Measurements from ENCODE around the gene SS18L1.

- TF ChIP-seq, protein P1, sequence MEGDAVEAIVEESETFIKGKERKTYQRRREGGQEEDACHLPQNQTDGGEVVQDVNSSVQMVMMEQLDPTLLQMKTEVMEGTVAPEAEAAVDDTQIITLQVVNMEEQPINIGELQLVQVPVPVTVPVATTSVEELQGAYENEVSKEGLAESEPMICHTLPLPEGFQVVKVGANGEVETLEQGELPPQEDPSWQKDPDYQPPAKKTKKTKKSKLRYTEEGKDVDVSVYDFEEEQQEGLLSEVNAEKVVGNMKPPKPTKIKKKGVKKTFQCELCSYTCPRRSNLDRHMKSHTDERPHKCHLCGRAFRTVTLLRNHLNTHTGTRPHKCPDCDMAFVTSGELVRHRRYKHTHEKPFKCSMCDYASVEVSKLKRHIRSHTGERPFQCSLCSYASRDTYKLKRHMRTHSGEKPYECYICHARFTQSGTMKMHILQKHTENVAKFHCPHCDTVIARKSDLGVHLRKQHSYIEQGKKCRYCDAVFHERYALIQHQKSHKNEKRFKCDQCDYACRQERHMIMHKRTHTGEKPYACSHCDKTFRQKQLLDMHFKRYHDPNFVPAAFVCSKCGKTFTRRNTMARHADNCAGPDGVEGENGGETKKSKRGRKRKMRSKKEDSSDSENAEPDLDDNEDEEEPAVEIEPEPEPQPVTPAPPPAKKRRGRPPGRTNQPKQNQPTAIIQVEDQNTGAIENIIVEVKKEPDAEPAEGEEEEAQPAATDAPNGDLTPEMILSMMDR (IDR thresholded peaks at IDR 0.05; ENCODE audit: insufficient read depth, low read length), result no peak
- no peak for TF ChIP-seq POLR2AphosphoS5 (IDR thresholded peaks at IDR 0.05; ENCODE audit: low read depth)
- TF ChIP-seq, protein P2, sequence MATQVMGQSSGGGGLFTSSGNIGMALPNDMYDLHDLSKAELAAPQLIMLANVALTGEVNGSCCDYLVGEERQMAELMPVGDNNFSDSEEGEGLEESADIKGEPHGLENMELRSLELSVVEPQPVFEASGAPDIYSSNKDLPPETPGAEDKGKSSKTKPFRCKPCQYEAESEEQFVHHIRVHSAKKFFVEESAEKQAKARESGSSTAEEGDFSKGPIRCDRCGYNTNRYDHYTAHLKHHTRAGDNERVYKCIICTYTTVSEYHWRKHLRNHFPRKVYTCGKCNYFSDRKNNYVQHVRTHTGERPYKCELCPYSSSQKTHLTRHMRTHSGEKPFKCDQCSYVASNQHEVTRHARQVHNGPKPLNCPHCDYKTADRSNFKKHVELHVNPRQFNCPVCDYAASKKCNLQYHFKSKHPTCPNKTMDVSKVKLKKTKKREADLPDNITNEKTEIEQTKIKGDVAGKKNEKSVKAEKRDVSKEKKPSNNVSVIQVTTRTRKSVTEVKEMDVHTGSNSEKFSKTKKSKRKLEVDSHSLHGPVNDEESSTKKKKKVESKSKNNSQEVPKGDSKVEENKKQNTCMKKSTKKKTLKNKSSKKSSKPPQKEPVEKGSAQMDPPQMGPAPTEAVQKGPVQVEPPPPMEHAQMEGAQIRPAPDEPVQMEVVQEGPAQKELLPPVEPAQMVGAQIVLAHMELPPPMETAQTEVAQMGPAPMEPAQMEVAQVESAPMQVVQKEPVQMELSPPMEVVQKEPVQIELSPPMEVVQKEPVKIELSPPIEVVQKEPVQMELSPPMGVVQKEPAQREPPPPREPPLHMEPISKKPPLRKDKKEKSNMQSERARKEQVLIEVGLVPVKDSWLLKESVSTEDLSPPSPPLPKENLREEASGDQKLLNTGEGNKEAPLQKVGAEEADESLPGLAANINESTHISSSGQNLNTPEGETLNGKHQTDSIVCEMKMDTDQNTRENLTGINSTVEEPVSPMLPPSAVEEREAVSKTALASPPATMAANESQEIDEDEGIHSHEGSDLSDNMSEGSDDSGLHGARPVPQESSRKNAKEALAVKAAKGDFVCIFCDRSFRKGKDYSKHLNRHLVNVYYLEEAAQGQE (IDR thresholded peaks at IDR 0.05; ENCODE audit: insufficient replicate concordance, low read depth), result no peak
These were observed 25.2 kb upstream of the SS18L1 start for GRCh38 chr20:62118113-62119043.
